ENCODE measurements around the gene BRSK2.

Gene BRSK2

DNA sequence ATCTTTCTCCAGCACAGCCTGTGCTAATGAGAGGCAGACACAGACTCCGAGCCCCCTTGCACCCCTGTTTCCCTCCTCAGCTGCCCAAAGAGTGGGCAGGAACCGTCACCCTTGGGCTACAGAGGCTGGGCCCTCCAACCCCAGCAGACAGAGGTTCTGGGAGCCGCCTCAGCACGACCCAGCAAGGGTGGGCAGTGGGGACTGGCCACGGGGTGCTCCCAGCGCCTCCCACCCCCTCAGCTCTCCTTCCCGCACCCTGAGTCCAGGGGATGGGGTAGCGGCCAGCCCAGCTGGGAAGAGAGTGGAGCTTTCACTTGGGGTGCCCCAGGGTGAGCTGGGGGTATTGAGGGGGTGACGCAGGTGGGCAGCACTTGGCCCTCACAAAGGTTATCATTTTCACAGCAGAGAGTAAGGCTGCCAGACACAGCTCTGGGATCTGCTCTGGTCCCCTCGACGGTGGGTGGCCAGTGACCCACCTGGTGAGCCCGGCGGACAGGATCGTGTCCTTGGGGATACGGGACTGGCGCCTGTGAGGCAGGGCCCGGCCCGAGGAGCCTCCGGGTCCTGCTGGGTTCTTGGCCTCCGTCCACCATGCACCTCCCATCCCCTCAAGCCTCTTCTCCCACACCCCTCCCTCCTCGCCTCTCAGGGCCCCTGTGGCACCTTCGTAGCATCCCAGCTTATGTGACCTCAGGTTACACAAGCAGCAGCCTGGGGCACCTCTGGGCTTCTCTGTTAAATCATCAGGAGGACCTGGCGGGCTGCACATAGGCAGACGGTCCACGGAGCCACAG lies 14.4 kb upstream of the BRSK2 start:
- DNase-seq (ENCODE audit: low read depth in 2 of 2, low spot score in 1 of 2), result no peak

GRCh38 chr11:1375955-1376258 lies 13.8 kb upstream of the BRSK2 start:
- DNase-seq (ENCODE audit: low read depth in 2 of 2, low spot score in 1 of 2), result no peak

GRCh38 chr11:1377231-1377780 lies 12.4 kb upstream of the BRSK2 start:
- no peak for DNase-seq (ENCODE audit: low read depth in 2 of 2, low spot score in 1 of 2)

GRCh38 chr11:1381793-1382425 lies 7.8 kb upstream of the BRSK2 start:
- DNase-seq (ENCODE audit: low read depth in 2 of 2, low spot score in 1 of 2), result no peak

GRCh38 chr11:1382429-1382828 lies 7.3 kb upstream of the BRSK2 start:
- DNase-seq (ENCODE audit: low read depth in 2 of 2, low spot score in 1 of 2), result no peak

DNA sequence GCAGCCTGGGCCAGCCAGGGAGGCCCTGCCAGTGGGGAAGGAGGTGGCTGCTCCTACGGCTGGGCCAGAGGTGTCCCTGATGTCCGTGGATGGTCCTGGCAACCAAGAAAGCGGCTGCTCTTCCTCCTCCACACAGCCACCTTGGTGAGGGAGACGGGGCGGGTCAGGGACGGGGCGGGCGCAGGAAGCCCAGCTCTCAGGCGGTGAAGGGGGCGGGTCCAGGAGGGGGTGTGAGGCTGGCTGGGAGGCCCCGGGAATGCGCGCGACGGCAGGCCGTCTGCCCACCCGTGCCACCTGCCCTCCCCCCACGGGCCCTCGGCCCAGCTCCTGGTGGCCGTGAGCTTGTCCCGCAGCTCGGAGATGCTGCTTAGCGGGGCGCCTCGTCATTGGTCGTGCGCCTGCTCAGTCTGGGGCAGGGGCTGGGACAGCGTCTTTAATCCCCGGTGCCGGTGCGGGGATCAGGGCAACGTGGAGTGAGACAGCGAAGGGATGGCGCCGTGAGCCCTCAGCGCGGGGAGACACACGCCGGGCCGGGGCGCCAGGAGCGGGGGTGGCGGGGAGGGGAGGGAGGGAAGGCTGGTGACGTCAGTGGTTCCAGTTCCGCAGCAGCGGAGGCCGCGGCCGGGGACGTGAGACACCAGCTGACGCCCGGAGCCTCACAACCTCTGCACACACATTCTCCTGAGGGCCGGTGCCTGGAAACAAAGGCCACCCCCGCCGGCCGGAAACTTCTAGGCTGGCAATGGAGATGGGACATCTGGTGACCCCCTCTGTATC lies 6.7 kb upstream of the BRSK2 start:
- peak; percentile 45 to 51 for DNase-seq (ENCODE audit: low read depth in 2 of 2, low spot score in 1 of 2)

DNA sequence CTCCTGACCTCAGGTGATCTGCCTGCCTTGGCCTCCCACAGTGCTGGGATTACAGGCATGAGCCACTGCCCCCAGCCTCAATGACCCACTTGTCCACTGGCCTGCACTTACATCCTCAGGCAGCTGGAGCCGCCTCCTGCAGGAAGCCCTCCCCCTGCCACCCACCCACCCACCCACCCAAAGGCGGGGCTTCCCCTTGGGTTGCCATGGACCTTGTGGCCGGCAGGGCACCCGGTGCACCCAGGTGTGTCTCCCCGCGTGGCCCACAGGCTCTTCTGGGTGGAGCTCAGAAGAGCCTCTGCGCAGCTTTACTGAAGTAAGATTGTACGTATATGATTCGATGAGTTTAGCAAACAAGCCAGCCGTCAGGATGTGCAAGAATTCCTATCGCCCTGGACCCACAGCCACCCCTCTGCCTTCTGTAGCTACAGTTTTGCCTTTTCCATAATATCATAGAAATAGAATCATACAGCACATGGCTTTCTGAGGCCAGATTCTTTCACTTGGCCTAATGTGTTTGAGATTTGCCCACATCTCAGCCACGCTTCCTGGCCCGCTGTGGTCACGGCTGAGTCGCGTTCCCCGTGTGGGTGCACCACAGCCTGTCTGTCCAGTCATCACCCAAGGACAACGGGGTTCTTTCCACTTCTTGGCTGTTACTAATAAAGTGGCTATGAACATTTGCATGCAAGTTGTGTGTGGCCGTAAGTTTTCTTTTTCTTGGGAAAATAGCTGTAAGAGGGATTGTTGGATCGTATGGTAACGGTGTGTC lies 5.3 kb upstream of the BRSK2 start:
- DNase-seq (ENCODE audit: low read depth in 2 of 2, low spot score in 1 of 2), result no peak

- no peak for DNase-seq (ENCODE audit: low read depth in 2 of 2, low spot score in 1 of 2)
Measured at GRCh38 chr11:1387521-1387920, 2.2 kb upstream of the BRSK2 start.

DNA sequence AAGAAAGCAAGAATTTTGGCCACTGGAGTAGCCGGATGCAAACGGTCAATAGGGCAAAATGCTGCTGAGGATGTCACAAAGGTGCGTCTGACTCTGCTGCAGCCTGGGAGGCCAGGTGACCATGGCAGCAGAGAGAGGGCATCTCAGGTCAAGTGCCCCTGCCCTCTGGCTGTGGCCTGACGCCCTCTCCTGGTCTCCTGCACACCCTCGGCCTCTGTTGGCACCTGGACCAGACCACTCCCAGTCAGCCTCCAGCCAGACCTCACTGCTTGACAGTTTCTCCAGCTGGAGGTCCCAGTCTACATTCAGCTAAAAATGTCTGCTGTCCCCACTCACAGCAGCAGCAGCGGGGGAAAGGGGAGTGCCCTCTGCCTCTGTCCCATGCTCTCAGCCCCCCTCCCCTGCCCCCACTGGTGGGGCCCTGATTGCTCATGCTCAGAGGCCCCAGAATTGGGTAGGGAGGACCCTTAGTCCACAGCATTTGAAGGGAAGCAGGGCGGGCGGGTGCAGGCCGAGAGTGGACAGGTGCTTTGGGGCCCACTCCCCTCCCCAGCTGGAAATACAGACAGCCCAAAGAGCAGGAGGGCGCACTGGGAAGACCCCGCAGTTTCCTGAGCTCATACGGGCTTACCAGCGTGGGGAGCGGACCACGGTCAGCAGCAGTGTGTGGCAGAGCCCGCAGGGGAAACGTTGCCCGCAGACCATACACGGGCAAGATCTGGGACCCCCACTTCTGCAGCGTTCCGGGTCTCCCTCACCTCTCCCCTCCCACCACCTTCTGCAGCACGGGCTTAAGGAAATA lies 1.6 kb upstream of the BRSK2 start:
- DNase-seq (ENCODE audit: low read depth in 2 of 2, low spot score in 1 of 2), result no peak

DNA sequence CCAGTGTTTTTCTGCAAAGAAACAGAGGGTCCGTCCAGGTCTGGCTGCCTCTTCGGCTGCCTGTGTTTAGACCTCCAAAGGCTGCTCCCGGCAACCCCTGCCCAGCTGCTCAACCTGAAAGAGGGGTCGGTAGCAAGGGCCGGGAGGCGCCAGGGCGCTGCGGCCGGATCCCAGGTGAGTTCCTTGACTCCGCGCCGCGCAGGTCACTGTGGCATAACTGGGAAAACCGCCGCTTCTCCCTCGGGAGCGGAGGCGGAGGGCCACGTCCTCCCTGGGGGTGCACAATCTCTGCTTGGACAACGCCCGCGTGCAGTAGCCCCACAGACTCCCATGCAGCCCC lies 1.0 kb upstream of the BRSK2 start:
- DNase-seq (ENCODE audit: low read depth in 2 of 2, low spot score in 1 of 2), result no peak

DNA sequence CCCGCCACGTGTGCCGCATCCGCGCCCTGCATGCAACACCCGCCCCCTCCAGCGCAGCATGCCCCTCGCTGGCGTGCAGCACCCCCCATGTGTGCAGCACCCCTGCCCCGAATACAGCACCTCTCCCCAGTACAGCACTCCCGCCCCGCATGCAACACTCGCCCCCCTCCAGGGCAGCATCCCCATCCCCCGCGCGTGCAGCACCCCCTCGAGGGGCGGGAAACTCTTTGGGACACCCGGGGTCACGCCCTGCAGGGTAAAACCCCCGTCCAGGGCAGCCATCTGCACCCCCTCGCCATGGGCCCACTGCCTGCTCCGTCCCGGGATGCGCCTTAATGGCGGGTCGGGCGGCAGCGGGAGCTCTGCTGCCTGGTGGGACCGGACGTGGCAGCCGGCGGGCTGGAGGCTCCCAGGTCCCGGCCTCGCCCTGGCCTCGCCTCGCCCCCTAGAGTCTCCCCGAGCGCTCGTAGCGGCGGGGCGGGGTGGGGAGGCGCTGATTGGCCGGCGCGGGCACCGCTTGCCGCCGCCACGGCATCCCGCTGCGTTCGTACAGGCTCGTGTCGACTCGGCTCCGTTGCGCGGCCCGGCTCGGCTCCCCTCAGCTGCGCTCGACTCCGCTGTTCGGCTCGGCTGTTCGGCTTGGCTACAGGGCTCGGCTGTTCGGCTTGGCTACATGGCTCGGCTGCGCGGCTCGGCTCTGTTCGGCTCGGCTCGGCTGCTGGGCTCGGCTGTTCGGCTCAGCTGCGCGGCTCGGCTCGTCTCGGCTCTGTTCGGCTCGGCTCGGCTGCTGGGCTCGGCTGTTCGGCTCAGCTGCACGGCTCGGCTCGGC lies 417 bp upstream of the BRSK2 start:
- DNase-seq (ENCODE audit: low read depth in 2 of 2, low spot score in 1 of 2), result peak; percentile 88 to 91

- no peak for DNase-seq (ENCODE audit: low read depth in 2 of 2, low spot score in 1 of 2)
Measured at GRCh38 chr11:1390569-1391164, 933 bp downstream of the BRSK2 start.

DNA sequence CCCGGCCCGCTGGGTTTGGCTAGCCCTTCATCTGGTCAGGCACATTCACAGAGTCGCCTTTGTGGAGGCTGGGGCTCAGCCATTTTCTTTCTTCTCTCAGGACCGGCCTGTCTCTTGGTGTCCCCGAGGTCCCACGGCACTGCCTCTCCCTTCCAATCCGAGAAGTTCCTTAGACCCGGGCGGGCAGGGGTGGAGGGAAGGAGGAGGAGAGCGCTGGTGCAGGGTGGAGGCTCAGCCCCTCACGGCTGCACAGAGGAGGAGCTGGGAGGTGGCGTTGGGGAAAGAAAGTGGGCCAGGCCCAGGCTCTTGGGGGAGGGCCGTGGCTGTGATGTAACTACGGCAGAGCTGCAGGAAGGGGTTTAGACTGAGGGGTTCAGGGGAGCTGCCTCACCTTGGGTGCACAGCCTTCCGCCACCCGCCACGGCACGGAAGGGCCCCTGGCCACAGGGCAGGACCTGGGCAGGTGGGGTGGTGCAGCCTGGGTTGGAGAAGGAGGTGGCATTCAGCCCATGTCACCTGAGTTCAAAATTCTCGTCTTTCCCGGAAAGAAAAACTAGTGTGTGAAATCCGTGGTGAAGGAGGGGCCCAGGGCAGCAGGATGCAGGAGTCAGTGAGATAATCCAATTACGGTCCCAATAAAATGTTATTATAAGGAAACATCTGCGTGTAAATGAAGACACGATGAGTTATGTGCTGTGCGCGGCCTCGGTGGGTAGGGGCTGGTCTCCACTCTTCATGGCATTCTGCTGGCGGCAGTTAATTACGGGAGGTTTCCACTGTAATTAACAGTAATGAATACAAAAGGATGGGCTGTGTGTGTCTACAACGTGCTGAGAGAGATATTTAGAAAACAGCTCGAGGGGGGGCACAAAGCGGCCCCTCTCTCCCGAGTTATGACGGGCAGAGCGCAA lies 1.7 kb downstream of the BRSK2 start:
- no peak for DNase-seq (ENCODE audit: low read depth in 2 of 2, low spot score in 1 of 2)

GRCh38 chr11:1392111-1392510 lies 2.4 kb downstream of the BRSK2 start:
- no peak for DNase-seq (ENCODE audit: low read depth in 2 of 2, low spot score in 1 of 2)

- DNase-seq (ENCODE audit: low read depth in 2 of 2, low spot score in 1 of 2), result no peak
Measured at GRCh38 chr11:1392561-1392960, 2.8 kb downstream of the BRSK2 start.

DNA sequence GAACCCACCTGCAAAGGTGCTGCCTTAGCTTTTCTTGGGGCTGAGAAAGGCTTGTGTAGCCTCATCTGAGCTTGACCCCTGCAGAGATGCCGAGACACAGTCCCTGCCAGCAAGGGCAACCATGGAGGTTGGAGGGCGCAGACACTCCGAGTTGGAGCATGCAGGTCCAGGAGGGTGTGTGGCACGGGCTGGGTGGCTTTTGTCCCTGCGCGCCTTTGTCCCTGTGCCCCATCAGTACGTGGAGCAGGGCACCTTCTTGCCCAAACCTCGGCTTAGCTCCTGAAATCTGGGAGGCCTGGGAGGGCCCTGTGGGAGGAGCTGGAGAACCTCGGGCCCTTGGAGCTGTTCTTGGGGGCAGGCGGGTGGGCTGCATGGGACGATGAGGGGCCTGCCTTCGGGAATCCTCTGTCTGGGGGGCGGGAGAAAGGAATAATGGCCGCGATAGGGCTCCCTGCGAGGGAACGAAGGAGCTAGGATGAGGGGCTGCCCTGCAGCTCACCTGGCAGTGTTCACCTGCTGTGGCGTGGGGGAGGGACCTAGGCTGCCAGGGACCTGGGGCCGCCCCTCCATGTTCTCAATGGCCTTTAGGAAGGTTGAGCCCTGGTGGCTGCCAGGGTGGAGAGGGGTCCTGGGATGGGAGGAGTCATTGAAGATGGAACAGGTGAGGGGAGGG lies 3.4 kb downstream of the BRSK2 start:
- no peak for DNase-seq (ENCODE audit: low read depth in 2 of 2, low spot score in 1 of 2)

DNA sequence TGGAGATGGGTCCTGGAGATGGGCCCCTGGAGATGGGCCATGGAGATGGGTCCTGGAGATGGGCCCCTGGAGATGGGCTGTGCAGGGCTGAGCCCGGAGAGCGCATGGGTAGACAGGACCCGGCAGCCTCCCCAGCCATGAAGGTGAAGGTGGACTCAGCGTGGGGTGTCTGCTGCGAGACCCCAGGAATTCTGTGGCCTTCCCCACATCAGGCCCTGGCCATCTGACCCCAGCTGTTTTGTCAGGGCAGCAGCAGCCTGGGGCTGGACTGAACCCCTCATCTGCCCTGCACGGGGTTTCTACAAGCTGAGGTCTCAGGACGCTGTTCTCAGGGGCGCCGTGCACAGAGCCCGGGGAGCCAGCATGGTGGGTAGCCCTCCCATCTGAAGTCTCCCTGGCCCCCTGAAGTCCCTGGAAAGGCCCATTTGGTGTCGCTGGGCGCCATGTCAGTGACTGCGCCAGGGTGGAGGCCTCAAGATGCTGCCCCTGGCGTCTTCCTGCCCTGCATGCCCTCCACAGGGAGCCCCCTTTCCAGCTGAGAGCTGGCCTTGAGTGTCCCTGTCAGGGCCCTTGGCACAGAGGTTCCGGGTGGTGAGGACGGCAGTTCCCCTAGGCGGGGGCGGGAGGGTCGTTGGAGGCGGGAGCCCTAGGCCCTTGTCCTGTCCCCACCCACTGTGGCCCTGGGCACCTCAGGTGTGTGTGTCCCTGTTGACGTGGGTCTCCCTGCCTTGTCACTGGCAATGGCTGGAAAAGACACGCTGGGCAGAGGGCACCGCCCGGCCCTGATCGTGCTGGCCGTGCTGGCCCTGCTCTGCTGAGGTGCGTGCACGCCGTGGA lies 5.4 kb downstream of the BRSK2 start:
- DNase-seq (ENCODE audit: low read depth in 2 of 2, low spot score in 1 of 2), result no peak

Data from stimulated activated CD8-positive, alpha-beta memory T cell treated with anti-CD3 and anti-CD28 coated beads, Interleukin-4, amount 100 ng/mL, for 1 hour (primary cell).